GF-D8 (cell line): ENCODE measurements around the gene GALNT2.

ENCODE experiments used
- DNase-seq: peaks from one replicate; lab custom pipeline; 2025; lab: John Stamatoyannopoulos, UW

GALNT2 gene

GRCh38 chr1:230211436-230212145 is 144.6 kb downstream of the GALNT2 start:
- DNase-seq = no peak

- DNase-seq = no peak
Observed at GRCh38 chr1:230212405-230212936, 145.4 kb downstream of the GALNT2 start.

GRCh38 chr1:230215031-230215430 is 148.0 kb downstream of the GALNT2 start:
- DNase-seq = no peak

- no peak for DNase-seq
Observed at GRCh38 chr1:230215529-230215928, 148.5 kb downstream of the GALNT2 start.

GRCh38 chr1:230216896-230217295 is 149.9 kb downstream of the GALNT2 start:
- no peak for DNase-seq

- no peak for DNase-seq
Observed at GRCh38 chr1:230218667-230219066, 151.6 kb downstream of the GALNT2 start.

GRCh38 chr1:230219174-230220067 is 152.4 kb downstream of the GALNT2 start:
- no peak for DNase-seq

- no peak for DNase-seq
Observed at GRCh38 chr1:230220478-230220877, 153.4 kb downstream of the GALNT2 start.

GRCh38 chr1:230220907-230221306 is 153.9 kb downstream of the GALNT2 start:
- DNase-seq = no peak

- DNase-seq = no peak
Observed at GRCh38 chr1:230222678-230223077, 155.6 kb downstream of the GALNT2 start.

GRCh38 chr1:230224101-230224960 is 157.3 kb downstream of the GALNT2 start:
- DNase-seq = no peak

GRCh38 chr1:230226007-230226800 is 159.2 kb downstream of the GALNT2 start:
- DNase-seq = no peak

- DNase-seq = no peak
Observed at GRCh38 chr1:230226814-230227213, 159.8 kb downstream of the GALNT2 start.

- no peak for DNase-seq
Observed at GRCh38 chr1:230228236-230228897, 161.3 kb downstream of the GALNT2 start.

GRCh38 chr1:230230273-230230672 is 163.2 kb downstream of the GALNT2 start:
- no peak for DNase-seq

GRCh38 chr1:230230948-230231773 is 164.1 kb downstream of the GALNT2 start:
- no peak for DNase-seq

GRCh38 chr1:230231774-230232145 is 164.7 kb downstream of the GALNT2 start:
- DNase-seq = no peak

- DNase-seq = no peak
Observed at GRCh38 chr1:230232371-230232771, 165.3 kb downstream of the GALNT2 start.

GRCh38 chr1:230233786-230234185 is 166.7 kb downstream of the GALNT2 start:
- DNase-seq = no peak

GRCh38 chr1:230235876-230236275 is 168.8 kb downstream of the GALNT2 start:
- DNase-seq = no peak
